HepG2 (cell line): Measurements from ENCODE around the gene PDE4D. TPM values are rescaled to one million over a fixed set of nuclear protein-coding genes. Genes with fewer than 3 reads are reported as not detected.

Source experiments
- ATAC-seq: fragments of 200-7000 bp; cut with Tn5 transposase; 3 replicates; pipeline ENCODE4 v1.9.1; 2020; ENCODE audit warnings: mild to moderate bottlenecking, moderate library complexity
- BruUV-seq: library from RNA; stranded (reverse); fragments of 400-500 nt; replicated peaks from 2 replicates; lab custom pipeline; 2021; lab: Mats Ljungman, UMichigan
- CTCF ChIA-PET: fragments of 300-600 bp; formaldehyde crosslinking; extraction: SDS; loops from one replicate; lab custom pipeline; 2021; ENCODE audit warnings: low total read pairs, inconsistent platforms, low intra/inter-chr PET ratio; lab: Yijun Ruan, JAX
- POLR2A ChIA-PET: fragments of 350-600 bp; sonication (Branson Sonifier 250); formaldehyde crosslinking; loops from one replicate; lab custom pipeline; 2020; ENCODE audit warnings: antibody characterized with exemption, inconsistent platforms; lab: Yijun Ruan, JAX
- DNase-seq: peaks from one replicate; pipeline ENCODE4 v3.0.0-alpha.2; 2015; ENCODE audit warnings: low spot score
- FAIRE-seq: peaks from 3 replicates; lab custom pipeline; 2011; peaks lifted over from hg19 to GRCh38; lab: Jason Lieb, UNC
- H2AFZ ChIP-seq: one replicate; pipeline ENCODE4 v1.6.1; 2011; ENCODE audit warnings: low read length, inconsistent platforms
- H3K27ac ChIP-seq: fragments of 300-600 bp; 3 replicates; pipeline ENCODE4 v1.8.0; 2011; ENCODE audit warnings: mixed run types, mild to moderate bottlenecking, mixed read lengths, low read length, inconsistent platforms; ENCODE audit not compliant: insufficient read depth; ENCODE audit errors: extremely low read length
- H3K27me3 ChIP-seq, 2 experiments: fragments of 200-600 bp in 1 of 2; 2 replicates in 1 of 2; 3 replicates in 1 of 2; pipeline versions ENCODE4 v1.6.0 to v1.8.0; 2011; ENCODE audit warnings: low read length in 2 of 2, mild to moderate bottlenecking in 2 of 2, moderate library complexity in 2 of 2, inconsistent platforms in 1 of 2; ENCODE audit not compliant: insufficient read depth in 2 of 2, control insufficient read depth in 1 of 2
- H3K36me3 ChIP-seq, 2 experiments: fragments of 200-600 bp in 1 of 2; replicated peaks in 1 of 2; 2 replicates in 1 of 2; 3 replicates in 1 of 2; pipeline versions ENCODE4 v1.5.1 to v1.8.0; 2011; ENCODE audit warnings: low read length in 2 of 2, inconsistent platforms in 1 of 2; ENCODE audit not compliant: insufficient read depth in 2 of 2, control insufficient read depth in 1 of 2
- H3K4me1 ChIP-seq: 2 replicates; pipeline ENCODE4 v1.5.1; 2012; ENCODE audit warnings: low read length, inconsistent platforms; ENCODE audit not compliant: insufficient read depth
- H3K4me2 ChIP-seq: 2 replicates; pipeline ENCODE4 v1.6.0; 2011; ENCODE audit warnings: low read depth, low read length, inconsistent platforms
- H3K4me3 ChIP-seq, 3 experiments: fragments of 200-600 bp in 1 of 3; sonication (generic), shearing (Covaris generic) in 1 of 3; replicated peaks in 1 of 3; 2 replicates each; pipeline ENCODE4 v1.5.1; 2011 to 2016; ENCODE audit warnings: low read length in 3 of 3, inconsistent platforms in 2 of 3, low read depth in 2 of 3, mild to moderate bottlenecking in 2 of 3, control low read depth in 1 of 3, mixed read lengths in 1 of 3; ENCODE audit not compliant: insufficient read depth in 1 of 3
- H3K79me2 ChIP-seq: one replicate; pipeline ENCODE4 v1.6.1; 2011; ENCODE audit warnings: low read length, inconsistent platforms; ENCODE audit not compliant: insufficient read depth
- H3K9ac ChIP-seq: 2 replicates; pipeline ENCODE4 v1.6.0; 2011; ENCODE audit warnings: mild to moderate bottlenecking, low read depth, low read length, inconsistent platforms; ENCODE audit not compliant: insufficient read depth
- H3K9me3 ChIP-seq: 2 replicates; pipeline ENCODE4 v1.5.1; 2012; ENCODE audit warnings: mild to moderate bottlenecking, low read length
- H4K20me1 ChIP-seq: 2 replicates; pipeline ENCODE4 v1.6.0; 2011; ENCODE audit warnings: inconsistent platforms, mild to moderate bottlenecking, low read length, moderate library complexity; ENCODE audit not compliant: insufficient read depth
- GLMP ChIP-seq: sonication (generic); formaldehyde crosslinking; IDR thresholded peaks from 2 replicates; pipeline ENCODE4 v1.9.0; 2021; ENCODE audit warnings: missing genetic modification reagents, mild to moderate bottlenecking, borderline replicate concordance
- JUNB ChIP-seq: sonication (generic); formaldehyde crosslinking; IDR thresholded peaks from 2 replicates; pipeline ENCODE4 v1.8.0; 2022; ENCODE audit warnings: missing genetic modification reagents, mild to moderate bottlenecking, borderline replicate concordance
- KMT2B ChIP-seq: IDR thresholded peaks from 2 replicates; pipeline ENCODE4 v1.6.1; 2016; ENCODE audit warnings: missing genetic modification reagents, missing compliant biosample characterization
- NCOR1 ChIP-seq: fragments of 200-600 bp; sonication (generic); IDR thresholded peaks from 2 replicates; pipeline ENCODE4 v1.7.0; 2017; ENCODE audit warnings: antibody characterized with exemption, low read length, borderline replicate concordance
- NFATC3 ChIP-seq: sonication (generic); formaldehyde crosslinking; IDR thresholded peaks from 2 replicates; pipeline ENCODE4 v1.5.1; 2020; ENCODE audit warnings: mild to moderate bottlenecking, missing genetic modification reagents
- NR2F1 ChIP-seq, 2 experiments: fragments of 450-650 bp in 1 of 2; formaldehyde crosslinking in 1 of 2; IDR thresholded peaks; 2 replicates each; pipeline versions ENCODE4 v1.5.0 to v1.6.1; 2016 to 2020; ENCODE audit warnings: mild to moderate bottlenecking in 1 of 2, missing compliant biosample characterization in 1 of 2, missing genetic modification reagents in 1 of 2, moderate library complexity in 1 of 2
- POGZ ChIP-seq: sonication (generic); formaldehyde crosslinking; IDR thresholded peaks from 2 replicates; pipeline ENCODE4 v1.4.0; 2020; ENCODE audit warnings: mild to moderate bottlenecking, missing genetic modification reagents
- POLR2AphosphoS2 ChIP-seq: IDR thresholded peaks from 2 replicates; pipeline ENCODE4 v1.6.1; 2011; ENCODE audit warnings: low read depth, low read length, improper control_type of control experiment
- ZNF350 ChIP-seq: sonication (generic); formaldehyde crosslinking; IDR thresholded peaks from 2 replicates; pipeline ENCODE4 v1.4.0; 2020; ENCODE audit warnings: mild to moderate bottlenecking, low read depth, missing genetic modification reagents, borderline replicate concordance
- ZNF569 ChIP-seq: sonication (generic); formaldehyde crosslinking; IDR thresholded peaks from 2 replicates; pipeline ENCODE4 v1.5.0; 2020; ENCODE audit warnings: mild to moderate bottlenecking, missing genetic modification reagents, moderate library complexity, borderline replicate concordance
- ZNF766 ChIP-seq: sonication (generic); formaldehyde crosslinking; IDR thresholded peaks from 2 replicates; pipeline ENCODE4 v1.5.0; 2020; ENCODE audit warnings: missing genetic modification reagents, borderline replicate concordance
- ZNF83 ChIP-seq: sonication (generic); formaldehyde crosslinking; IDR thresholded peaks from 2 replicates; pipeline ENCODE4 v1.4.0; 2020; ENCODE audit warnings: missing genetic modification reagents, mild to moderate bottlenecking, borderline replicate concordance
- ZNF891 ChIP-seq: sonication (generic); formaldehyde crosslinking; IDR thresholded peaks from 2 replicates; pipeline ENCODE4 v1.5.0; 2020; ENCODE audit warnings: mild to moderate bottlenecking, missing genetic modification reagents
- WGBS: methylation state at CpG from one replicate; pipeline ENCODE4 v1.1.6; 2017; ENCODE audit warnings: low lambda C conversion rate; 5-methylcytosine and 5-hydroxymethylcytosine counted together
- in situ Hi-C: cut with HindIII; loops from 2 replicates; pipeline ENCODE4 v1.10.0; 2017; ENCODE audit warnings: low pct_unique_long_range_greater_than_20kb; ENCODE audit not compliant: extremely low pct_ligation_motif_present
- intact Hi-C: fragments of 100-400 bp; cut with micrococcal nuclease; formaldehyde crosslinking; loops from one replicate; pipeline ENCODE4 v1.10.0; 2022; ENCODE audit not compliant: unreplicated experiment
- polyA plus RNA-seq, 8 experiments: library from polyadenylated mRNA; depleted of rRNA in 3 of 8; stranded (reverse) in 7 of 8; unstranded in 1 of 8; fragments of >200 nt; fragmentation: Illumina TruSeq in 4 of 8; extraction: Trizol in 4 of 8; gene quantifications; 2 replicates each; pipeline versions ENCODE4 v1.2.1 to v1.2.3, GENCODE V29; 2011 to 2016; ENCODE audit warnings: low read depth in 4 of 8, missing spikeins in 1 of 8, mixed read lengths in 1 of 8; ENCODE audit not compliant: insufficient read depth in 1 of 8
- total RNA-seq, 5 experiments: library from RNA; depleted of rRNA; stranded (reverse); fragments of >200 nt; fragmentation: Illumina TruSeq; extraction: Trizol; gene quantifications; 2 replicates each; pipeline ENCODE4 v1.2.3, GENCODE V29; 2016; ENCODE audit warnings: low read depth in 1 of 5

PDE4D gene
- total and polyA plus RNA-seq, 2 of the 13 experiments (the other 11 are each of a cell fraction or from before 2014, with no cell fraction given), result 7.0 to 12.2 TPM

DNA sequence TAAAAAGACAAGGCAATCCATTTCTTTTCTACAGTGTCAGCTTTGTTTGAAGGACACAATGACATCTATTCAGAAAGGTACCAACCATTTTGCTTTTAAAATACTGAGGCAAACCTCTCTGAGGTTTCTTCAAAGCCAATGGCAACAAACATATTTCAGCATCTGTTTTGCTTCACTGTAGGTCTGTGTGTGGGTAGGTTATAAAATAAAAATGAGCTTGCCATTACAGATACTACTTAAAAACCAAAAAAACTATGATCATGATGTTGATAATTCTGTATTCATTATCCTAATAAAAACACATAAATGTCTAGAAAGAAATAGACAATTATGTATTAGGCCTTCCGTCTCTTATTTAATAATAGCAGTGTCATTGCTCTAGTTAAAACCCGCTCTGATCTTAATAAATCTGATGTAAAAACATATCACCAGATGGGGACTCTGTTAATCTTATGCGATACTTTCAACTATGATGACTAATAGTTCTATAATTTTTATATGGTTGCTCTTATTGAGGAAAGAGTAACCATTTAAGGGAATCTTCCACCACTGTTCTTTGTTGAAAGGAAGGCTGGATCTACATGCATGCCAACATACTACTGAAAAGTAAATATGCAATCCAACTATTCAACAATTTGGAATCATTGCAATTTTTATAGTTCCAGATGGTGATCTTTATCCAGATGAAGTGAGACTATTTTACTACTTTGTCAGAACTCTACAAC is 647.2 kb downstream of the PDE4D start:
- BruUV-seq, result no TSS peak
- POLR2A ChIA-PET, result no interaction called here

DNA sequence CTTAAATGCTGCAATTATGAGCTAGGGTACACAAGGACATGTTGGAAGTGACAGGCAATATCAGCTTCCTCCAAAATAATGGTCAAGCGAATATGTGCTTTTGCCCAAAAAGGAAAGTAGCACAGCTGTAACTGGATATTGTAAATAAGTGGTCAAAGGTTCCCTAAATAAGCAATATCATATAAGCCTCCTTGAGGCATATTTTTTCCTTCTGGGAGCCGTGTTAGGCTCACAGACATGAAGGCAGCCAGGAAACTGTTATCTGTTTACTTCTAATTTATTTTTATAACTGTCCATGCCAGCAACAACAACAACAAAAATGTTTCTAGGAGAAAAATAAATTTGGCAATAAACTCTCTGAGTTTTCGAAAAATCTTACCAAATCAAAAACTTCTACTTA is 648.3 kb downstream of the PDE4D start:
- BruUV-seq, result no TSS peak
- CTCF ChIA-PET, result no interaction called here
- in situ Hi-C loops (no loop called here), intact Hi-C loops (no loop called here)
- no peaks in the 10 kb centered on the region for H3K79me2 ChIP-seq
- no peak overlapping the region for H3K4me2 ChIP-seq
- no peak overlapping the region for H2AFZ ChIP-seq
- POLR2A ChIA-PET, result no interaction called here
- TF ChIP-seq ZNF569 (no peak), KMT2B (CRISPR knock-in tag) (no peak), GLMP (CRISPR knock-in tag) (no peak), POLR2AphosphoS2 (no peak), NFATC3 (CRISPR knock-in tag) (no peak), ZNF83 (CRISPR knock-in tag) (no peak)
- FAIRE-seq (no peak), ATAC-seq (no peak), DNase-seq (no peak)
- H3K9ac ChIP-seq, result no peak overlapping the region
- H4K20me1 ChIP-seq, result no peaks in the 10 kb centered on the region
- H3K4me3 ChIP-seq, result no peak overlapping the region
- H3K36me3 ChIP-seq, result no peaks in the 10 kb centered on the region
- no peak overlapping the region for H3K27ac ChIP-seq
- no peaks in the 10 kb centered on the region for H3K27me3 ChIP-seq
- H3K4me1 ChIP-seq, result no peaks in the 10 kb centered on the region
- 59% methylated on average over 3 of the region's 3 CpGs for WGBS
- H3K9me3 ChIP-seq, result no peaks in the 10 kb centered on the region

More for the DNA sequence above, 647.2 kb downstream of the PDE4D start:
- H3K27me3 ChIP-seq, result no peaks in the 10 kb centered on the region
- intact Hi-C loops, result no loop called here
- DNase-seq (no peak), ATAC-seq (no peak), FAIRE-seq (no peak)
- TF ChIP-seq NCOR1 (no peak), POGZ (CRISPR knock-in tag) (no peak), NR2F1 (CRISPR knock-in tag; IDR thresholded peaks at IDR 0.05) (no peak), ZNF766 (no peak), JUNB (CRISPR knock-in tag) (no peak), ZNF891 (no peak), ZNF350 (CRISPR knock-in tag) (no peak)
- no peak overlapping the region for H3K9ac ChIP-seq
- no peak overlapping the region for H3K27ac ChIP-seq
- no peak overlapping the region for H3K4me2 ChIP-seq
- CTCF ChIA-PET, result no interaction called here
- in situ Hi-C loops, result no loop called here
- 64% methylated on average over 3 of the region's 3 CpGs for WGBS
- H3K4me3 ChIP-seq, result no peak overlapping the region
- H3K9me3 ChIP-seq, result no peaks in the 10 kb centered on the region
- no peaks in the 10 kb centered on the region for H3K79me2 ChIP-seq
- H4K20me1 ChIP-seq, result no peaks in the 10 kb centered on the region
- no peaks in the 10 kb centered on the region for H3K36me3 ChIP-seq
- no peak overlapping the region for H2AFZ ChIP-seq
- H3K4me1 ChIP-seq, result no peaks in the 10 kb centered on the region
